ENCODE measurements around the gene KTI12.

KTI12 gene

GRCh38 chr1:51988254-51988653, 45.4 kb downstream of the KTI12 start:
- no peaks in the 10 kb centered on the region for H3K9me3 ChIP-seq (replicated peaks; ENCODE audit: insufficient read depth, low read length)
- 0 out of 2 replicates have a peak, but pooled peaks cover 3% of the 10 kb centered on the region for H3K79me2 ChIP-seq (ENCODE audit: low read length)
- no peaks in the 10 kb centered on the region; the same call in 1 of the 2 replicates for H3F3A ChIP-seq (ENCODE audit: insufficient read depth, low read length)
- no peak overlapping the region for H3K9ac ChIP-seq (ENCODE audit: low read length)
- H3K36me3 ChIP-seq (replicated peaks; ENCODE audit: insufficient read depth, low read length): no peaks in the 10 kb centered on the region
- H3K4me3 ChIP-seq (ENCODE audit: low read length): no peak overlapping the region
- H3K9me2 ChIP-seq (replicated peaks; ENCODE audit: insufficient read depth, low read length): no peaks in the 10 kb centered on the region
- H2AFZ ChIP-seq (ENCODE audit: low read length): no peak overlapping the region
- H4K20me1 ChIP-seq (ENCODE audit: insufficient read depth, low read length): no peaks in the 10 kb centered on the region
- no peaks in the 10 kb centered on the region for H3K27me3 ChIP-seq (replicated peaks; ENCODE audit: insufficient read depth, low read length)
- no peak overlapping the region for H3K27ac ChIP-seq (ENCODE audit: low read length)
- H3K4me2 ChIP-seq (ENCODE audit: low read depth, low read length): no peak overlapping the region
- no peak for DNase-seq
- peaks cover 9% of the 10 kb centered on the region for H3K4me1 ChIP-seq (ENCODE audit: low read length)
- TF ChIP-seq EZH2 (optimal IDR thresholded peaks at IDR 0.05; ENCODE audit: low read depth, low read length): no peak
- TF ChIP-seq CTCF (IDR thresholded peaks at IDR 0.05; ENCODE audit: low read length): no peak

GRCh38 chr1:51986718-51987117, 46.9 kb downstream of the KTI12 start:
- DNase-seq: no peak
- Histone ChIP-seq H3K9ac (ENCODE audit: low read length) (no peak overlapping the region), H3F3A (ENCODE audit: insufficient read depth, low read length) (no peaks in the 10 kb centered on the region; the same call in 1 of the 2 replicates), H3K9me2 (replicated peaks; ENCODE audit: insufficient read depth, low read length) (no peaks in the 10 kb centered on the region), H3K9me3 (replicated peaks; ENCODE audit: insufficient read depth, low read length) (no peaks in the 10 kb centered on the region), H4K20me1 (ENCODE audit: insufficient read depth, low read length) (no peaks in the 10 kb centered on the region), H3K4me1 (ENCODE audit: low read length) (peaks cover 9% of the 10 kb centered on the region), H3K4me3 (ENCODE audit: low read length) (no peak overlapping the region), H2AFZ (ENCODE audit: low read length) (no peak overlapping the region), H3K27ac (ENCODE audit: low read length) (no peak overlapping the region), H3K36me3 (replicated peaks; ENCODE audit: insufficient read depth, low read length) (no peaks in the 10 kb centered on the region), H3K79me2 (ENCODE audit: low read length) (0 out of 2 replicates have a peak, but pooled peaks cover 3% of the 10 kb centered on the region), H3K4me2 (ENCODE audit: low read depth, low read length) (no peak overlapping the region), H3K27me3 (replicated peaks; ENCODE audit: insufficient read depth, low read length) (no peaks in the 10 kb centered on the region)
- no peak for TF ChIP-seq EZH2phosphoT487 (IDR thresholded peaks at IDR 0.05; ENCODE audit: low read length)
- no peak for TF ChIP-seq CTCF (IDR thresholded peaks at IDR 0.05; ENCODE audit: low read length)
- TF ChIP-seq EZH2 (optimal IDR thresholded peaks at IDR 0.05; ENCODE audit: low read depth, low read length): no peak

GRCh38 chr1:51982161-51982560, 51.4 kb downstream of the KTI12 start:
- H3K27ac ChIP-seq (ENCODE audit: low read length): no peak overlapping the region
- H3K9ac ChIP-seq (ENCODE audit: low read length): no peak overlapping the region
- H3K4me1 ChIP-seq (ENCODE audit: low read length): peaks cover 9% of the 10 kb centered on the region
- no peak overlapping the region for H2AFZ ChIP-seq (ENCODE audit: low read length)
- no peak overlapping the region for H3K4me3 ChIP-seq (ENCODE audit: low read length)
- no peak for DNase-seq
- no peaks in the 10 kb centered on the region for H3K79me2 ChIP-seq (ENCODE audit: low read length)
- H3K36me3 ChIP-seq (replicated peaks; ENCODE audit: insufficient read depth, low read length): no peaks in the 10 kb centered on the region
- no peak for TF ChIP-seq EZH2 (optimal IDR thresholded peaks at IDR 0.05; ENCODE audit: low read depth, low read length)
- no peak for TF ChIP-seq EZH2phosphoT487 (IDR thresholded peaks at IDR 0.05; ENCODE audit: low read length)
- TF ChIP-seq CTCF (IDR thresholded peaks at IDR 0.05; ENCODE audit: low read length): no peak
- no peaks in the 10 kb centered on the region; the same call in 1 of the 2 replicates for H3F3A ChIP-seq (ENCODE audit: insufficient read depth, low read length)
- H3K9me2 ChIP-seq (replicated peaks; ENCODE audit: insufficient read depth, low read length): no peaks in the 10 kb centered on the region
- no peaks in the 10 kb centered on the region for H3K27me3 ChIP-seq (replicated peaks; ENCODE audit: insufficient read depth, low read length)
- no peaks in the 10 kb centered on the region for H3K9me3 ChIP-seq (replicated peaks; ENCODE audit: insufficient read depth, low read length)
- no peaks in the 10 kb centered on the region for H4K20me1 ChIP-seq (ENCODE audit: insufficient read depth, low read length)
- H3K4me2 ChIP-seq (ENCODE audit: low read depth, low read length): no peak overlapping the region

Data from MM.1S (cell line).